ENCODE measurements around the gene SGPP1. TPM values are rescaled to one million over a fixed set of nuclear protein-coding genes. Genes with fewer than 3 reads are reported as not detected.

SGPP1 gene
- total RNA-seq, 1 experiment from 2014 or later, result 19.3 TPM

- no TSS peak for BruUV-seq (replicated peaks)
- H3K4me3 ChIP-seq (ENCODE audit: low read length), result no peak overlapping the region
- H3K4me2 ChIP-seq (ENCODE audit: low read length), result no peak overlapping the region
- no peak overlapping the region for H3K27ac ChIP-seq (ENCODE audit: low read length)
- H3K9ac ChIP-seq (ENCODE audit: low read length), result no peak overlapping the region
- no peaks in the 10 kb centered on the region for H3K36me3 ChIP-seq (ENCODE audit: low read depth, low read length)
- H2AFZ ChIP-seq (ENCODE audit: low read length), result no peak overlapping the region
- no peaks in the 10 kb centered on the region for H3K79me2 ChIP-seq (ENCODE audit: low read length)
- H4K20me1 ChIP-seq (ENCODE audit: low read length), result no peaks in the 10 kb centered on the region
- ATAC-seq (no peak), DNase-seq (no peak)
- ChIA-PET CTCF (no interaction called here), POLR2A (ENCODE audit: unreplicated experiment) (interaction anchor here (0.5 to 0.7 kb wide), 2 partner anchors 9 to 15 kb away, joined by 3 to 14 read pairs; no protein-coding TSS in a partner anchor)
- no peaks in the 10 kb centered on the region for H3F3A ChIP-seq (ENCODE audit: low read length, unreplicated experiment)
- no peaks in the 10 kb centered on the region for H3K9me2 ChIP-seq (replicated peaks; ENCODE audit: low read length)
- H3K4me1 ChIP-seq (ENCODE audit: insufficient read depth, low read length), result 0 out of 2 replicates have a peak, but pooled peaks cover under 1% of the 10 kb centered on the region
- intact Hi-C loops (cut with micrococcal nuclease), result no loop called here
- H3K9me3 ChIP-seq (ENCODE audit: low read length), result no peaks in the 10 kb centered on the region
- TF ChIP-seq CTCF (conservative IDR thresholded peaks at IDR 0.05; ENCODE audit: low read depth, low read length) (no peak), EZH2 (IDR thresholded peaks at IDR 0.05; ENCODE audit: low read length, unreplicated experiment) (no peak), EZH2phosphoT487 (IDR thresholded peaks at IDR 0.05; ENCODE audit: borderline replicate concordance, low read length) (no peak)
- H3K27me3 ChIP-seq (ENCODE audit: low read length), result no peaks in the 10 kb centered on the region
Observed at GRCh38 chr14:63654346-63654745, 73.5 kb downstream of the SGPP1 start.

GRCh38 chr14:63652406-63652805 lies 75.5 kb downstream of the SGPP1 start:
- Histone ChIP-seq H4K20me1 (ENCODE audit: low read length) (no peaks in the 10 kb centered on the region), H3K9me3 (ENCODE audit: low read length) (no peaks in the 10 kb centered on the region), H3F3A (ENCODE audit: low read length, unreplicated experiment) (no peaks in the 10 kb centered on the region), H2AFZ (ENCODE audit: low read length) (no peak overlapping the region), H3K9me2 (replicated peaks; ENCODE audit: low read length) (no peaks in the 10 kb centered on the region), H3K9ac (ENCODE audit: low read length) (no peak overlapping the region), H3K79me2 (ENCODE audit: low read length) (no peaks in the 10 kb centered on the region), H3K27ac (ENCODE audit: low read length) (no peak overlapping the region), H3K4me3 (ENCODE audit: low read length) (no peak overlapping the region), H3K27me3 (ENCODE audit: low read length) (no peaks in the 10 kb centered on the region), H3K4me1 (ENCODE audit: insufficient read depth, low read length) (no peaks in the 10 kb centered on the region), H3K4me2 (ENCODE audit: low read length) (no peak overlapping the region), H3K36me3 (ENCODE audit: low read depth, low read length) (no peaks in the 10 kb centered on the region)
- TF ChIP-seq EZH2 (IDR thresholded peaks at IDR 0.05; ENCODE audit: low read length, unreplicated experiment) (no peak), EZH2phosphoT487 (IDR thresholded peaks at IDR 0.05; ENCODE audit: borderline replicate concordance, low read length) (no peak), CTCF (conservative IDR thresholded peaks at IDR 0.05; ENCODE audit: low read depth, low read length) (no peak)
- POLR2A ChIA-PET (ENCODE audit: unreplicated experiment), result no interaction called here
- DNase-seq, result no peak
- no peak for ATAC-seq
- intact Hi-C loops (cut with micrococcal nuclease), result no loop called here
- BruUV-seq (replicated peaks), result no TSS peak
- CTCF ChIA-PET, result no interaction called here

- no peaks in the 10 kb centered on the region for H3K27me3 ChIP-seq (ENCODE audit: low read length)
- H3K36me3 ChIP-seq (ENCODE audit: low read depth, low read length), result no peaks in the 10 kb centered on the region
- H3K27ac ChIP-seq (ENCODE audit: low read length), result no peak overlapping the region
- H3K4me3 ChIP-seq (ENCODE audit: low read length), result no peak overlapping the region
- no TSS peak for BruUV-seq (replicated peaks)
- POLR2A ChIA-PET (ENCODE audit: unreplicated experiment), result no interaction called here
- TF ChIP-seq CTCF (conservative IDR thresholded peaks at IDR 0.05; ENCODE audit: low read depth, low read length) (no peak), EZH2phosphoT487 (IDR thresholded peaks at IDR 0.05; ENCODE audit: borderline replicate concordance, low read length) (no peak), EZH2 (IDR thresholded peaks at IDR 0.05; ENCODE audit: low read length, unreplicated experiment) (no peak)
- no peaks in the 10 kb centered on the region for H3K4me1 ChIP-seq (ENCODE audit: insufficient read depth, low read length)
- no peak overlapping the region for H3K4me2 ChIP-seq (ENCODE audit: low read length)
- H3K9me2 ChIP-seq (replicated peaks; ENCODE audit: low read length), result no peaks in the 10 kb centered on the region
- no peaks in the 10 kb centered on the region for H4K20me1 ChIP-seq (ENCODE audit: low read length)
- no peaks in the 10 kb centered on the region for H3F3A ChIP-seq (ENCODE audit: low read length, unreplicated experiment)
- no peak overlapping the region for H3K9ac ChIP-seq (ENCODE audit: low read length)
- CTCF ChIA-PET, result interaction anchor here (0.6 to 1.0 kb wide), 2 partner anchors 9 to 16 kb away, joined by 3 read pairs; partner anchors contain the start of gene WDR89
- no peaks in the 10 kb centered on the region for H3K79me2 ChIP-seq (ENCODE audit: low read length)
- H3K9me3 ChIP-seq (ENCODE audit: low read length), result no peaks in the 10 kb centered on the region
- H2AFZ ChIP-seq (ENCODE audit: low read length), result no peak overlapping the region
- DNase-seq (no peak), ATAC-seq (no peak)
- intact Hi-C loops (cut with micrococcal nuclease), result no loop called here
Observed at GRCh38 chr14:63650256-63650952, 77.5 kb downstream of the SGPP1 start.
